IMR-90 (cell line): ENCODE measurements around the gene CYB561A3.

ENCODE experiments used
- BHLHE40 ChIP-seq: fragments of 150-350 bp; IDR thresholded peaks from 2 replicates; pipeline ENCODE4 v1.6.1; 2016; ENCODE audit warnings: mild to moderate bottlenecking, low read depth, low read length
- CEBPB ChIP-seq: IDR thresholded peaks from 2 replicates; pipeline ENCODE4 v1.6.1; 2012; ENCODE audit warnings: low read depth, low read length, improper control_type of control experiment
- MXI1 ChIP-seq: IDR thresholded peaks from 2 replicates; pipeline ENCODE4 v1.6.1; 2012; ENCODE audit warnings: low read depth, mild to moderate bottlenecking, low read length, moderate library complexity, borderline replicate concordance
- NFE2L2 ChIP-seq: fragments of 150-350 bp; IDR thresholded peaks from 2 replicates; pipeline ENCODE4 v1.6.1; 2016; ENCODE audit warnings: low read depth, mild to moderate bottlenecking, low read length
- POLR2A ChIP-seq: IDR thresholded peaks from 2 replicates; pipeline ENCODE4 v1.6.1; 2012; ENCODE audit warnings: mild to moderate bottlenecking, low read depth, low read length
- RAD21 ChIP-seq: IDR thresholded peaks from 2 replicates; pipeline ENCODE4 v1.6.1; 2012; ENCODE audit warnings: low read length, improper control_type of control experiment
- RCOR1 ChIP-seq: IDR thresholded peaks from 2 replicates; pipeline ENCODE4 v1.6.1; 2012; ENCODE audit warnings: mild to moderate bottlenecking, low read length, improper control_type of control experiment; ENCODE audit not compliant: insufficient replicate concordance
- RFX5 ChIP-seq: IDR thresholded peaks from 2 replicates; pipeline ENCODE4 v1.8.0; 2012; ENCODE audit warnings: low read depth, mild to moderate bottlenecking, low read length, moderate library complexity
- SMC3 ChIP-seq: fragments of 150-350 bp; IDR thresholded peaks from 2 replicates; pipeline ENCODE4 v1.6.1; 2016; ENCODE audit warnings: low read depth, mild to moderate bottlenecking, antibody characterized with exemption, low read length, moderate library complexity
- TF ChIP-seq, protein P1 (sequence below): conservative IDR thresholded peaks from 2 replicates; pipeline ENCODE4 v1.5.1; 2012; ENCODE audit warnings: mild to moderate bottlenecking, low read depth, low read length, improper control_type of control experiment

DNA sequence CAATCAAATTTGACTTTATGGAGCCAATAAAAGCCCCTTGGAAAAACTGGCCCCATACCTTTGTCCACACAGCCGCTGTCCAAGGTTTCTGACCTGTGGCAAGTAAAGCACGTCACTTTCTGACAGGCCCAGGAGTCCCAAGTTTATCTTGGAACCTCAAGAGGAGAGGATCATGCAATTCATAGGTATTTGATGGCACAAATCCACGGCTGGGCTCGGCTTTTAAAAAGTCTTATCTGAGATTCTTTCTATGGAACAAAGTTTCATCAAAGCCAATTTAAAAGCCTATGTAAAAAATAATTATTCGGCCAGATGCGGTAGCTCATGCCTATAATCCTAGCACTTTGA lies 14.1 kb upstream of the CYB561A3 start:
- TF ChIP-seq, protein P1, sequence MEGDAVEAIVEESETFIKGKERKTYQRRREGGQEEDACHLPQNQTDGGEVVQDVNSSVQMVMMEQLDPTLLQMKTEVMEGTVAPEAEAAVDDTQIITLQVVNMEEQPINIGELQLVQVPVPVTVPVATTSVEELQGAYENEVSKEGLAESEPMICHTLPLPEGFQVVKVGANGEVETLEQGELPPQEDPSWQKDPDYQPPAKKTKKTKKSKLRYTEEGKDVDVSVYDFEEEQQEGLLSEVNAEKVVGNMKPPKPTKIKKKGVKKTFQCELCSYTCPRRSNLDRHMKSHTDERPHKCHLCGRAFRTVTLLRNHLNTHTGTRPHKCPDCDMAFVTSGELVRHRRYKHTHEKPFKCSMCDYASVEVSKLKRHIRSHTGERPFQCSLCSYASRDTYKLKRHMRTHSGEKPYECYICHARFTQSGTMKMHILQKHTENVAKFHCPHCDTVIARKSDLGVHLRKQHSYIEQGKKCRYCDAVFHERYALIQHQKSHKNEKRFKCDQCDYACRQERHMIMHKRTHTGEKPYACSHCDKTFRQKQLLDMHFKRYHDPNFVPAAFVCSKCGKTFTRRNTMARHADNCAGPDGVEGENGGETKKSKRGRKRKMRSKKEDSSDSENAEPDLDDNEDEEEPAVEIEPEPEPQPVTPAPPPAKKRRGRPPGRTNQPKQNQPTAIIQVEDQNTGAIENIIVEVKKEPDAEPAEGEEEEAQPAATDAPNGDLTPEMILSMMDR = no peak
- TF ChIP-seq CEBPB (no peak), NFE2L2 (no peak), RAD21 (no peak), BHLHE40 (no peak), RFX5 (no peak), SMC3 (no peak), MXI1 (no peak), POLR2A (no peak), RCOR1 (no peak)
